Activated naive CD4-positive, alpha-beta T cell treated with Interleukin-2 at 50 U/mL for 16 hours (primary cell): Measurements from ENCODE around the gene RNF157.

Source experiments
- DNase-seq: peaks from one replicate; pipeline ENCODE4 v3.0.0-alpha.2; 2020

The RNF157 gene

GRCh38 chr17:76138896-76139752 lies 101.2 kb downstream of the RNF157 start:
- no peak for DNase-seq

DNA sequence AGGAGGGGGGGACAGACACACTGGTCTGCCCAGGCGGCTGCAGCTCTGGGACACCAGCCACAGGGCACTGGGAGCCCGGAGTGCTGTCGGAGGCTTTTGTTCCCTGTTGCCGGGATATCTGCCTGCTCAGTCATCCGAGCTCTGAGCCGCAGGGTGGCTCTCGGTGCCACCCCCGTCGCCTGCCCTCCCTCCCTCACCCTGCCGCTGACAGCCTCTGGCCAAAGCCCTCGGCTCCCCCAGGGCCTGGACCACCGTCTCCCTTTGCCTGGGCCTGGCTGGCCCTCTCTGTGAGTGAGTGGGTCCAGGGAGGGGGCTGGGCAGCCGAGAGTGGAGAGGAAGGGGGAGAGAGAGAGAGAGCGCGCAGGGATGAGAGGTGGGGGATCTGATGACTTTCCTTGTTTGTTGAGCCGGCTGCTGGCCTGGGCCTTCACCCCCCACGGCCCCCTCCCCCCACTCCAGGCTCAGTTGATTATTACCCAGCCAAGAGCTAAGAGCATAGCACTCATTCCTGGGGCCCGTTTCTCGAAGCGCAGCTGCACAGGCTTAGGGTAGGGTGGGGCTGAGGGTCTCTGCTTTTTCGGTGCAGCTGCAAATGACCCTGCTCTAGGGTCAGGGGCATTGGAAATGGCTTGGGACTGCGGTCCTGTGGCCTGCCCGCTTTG lies 101.9 kb downstream of the RNF157 start:
- DNase-seq = no peak

DNA sequence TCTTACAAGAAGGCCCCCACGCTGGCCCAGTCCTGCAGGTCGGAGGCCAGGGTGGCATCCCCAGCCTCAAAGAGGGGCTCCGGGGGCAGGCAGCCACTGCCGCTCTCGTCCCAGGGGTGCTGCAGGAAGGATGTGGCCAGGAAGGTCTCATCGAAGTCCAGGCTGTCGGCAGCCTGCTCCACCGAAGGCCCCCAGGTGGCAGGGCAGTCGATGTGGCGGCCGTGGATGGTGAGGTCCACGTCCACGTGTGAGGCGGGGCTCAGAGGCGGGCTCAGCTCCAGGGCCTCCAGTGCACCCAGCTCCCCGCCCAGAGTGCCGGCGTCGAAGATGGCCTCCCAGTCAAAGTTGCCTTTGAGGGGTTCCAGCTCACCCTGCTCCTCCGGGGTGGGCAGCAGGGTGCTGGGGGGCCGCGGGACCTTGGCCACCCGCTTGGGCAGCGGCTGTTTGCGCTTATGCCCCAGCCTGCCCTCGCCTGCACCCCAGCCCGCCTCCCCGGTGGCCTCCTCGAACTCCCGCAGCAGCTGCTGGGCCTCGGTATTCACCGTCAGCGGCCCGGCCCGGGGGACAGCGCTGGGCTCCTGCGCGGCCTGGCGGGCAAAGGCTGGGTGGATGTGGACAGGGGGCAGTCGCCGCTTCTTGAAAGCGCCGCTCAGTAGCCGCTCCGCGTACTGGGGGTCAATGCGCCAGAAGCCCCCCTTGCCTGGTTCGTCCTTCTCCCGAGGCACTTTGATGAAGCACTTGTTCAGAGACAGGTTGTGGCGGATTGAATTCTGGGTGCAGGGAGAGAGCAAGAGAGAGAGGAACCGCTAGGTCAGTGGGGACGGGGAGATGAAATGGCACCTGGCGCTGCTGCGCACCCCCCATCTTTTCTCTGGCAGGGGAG lies 102.7 kb downstream of the RNF157 start:
- no peak for DNase-seq

- no peak for DNase-seq
Observed at GRCh38 chr17:76137001-76137350, 103.3 kb downstream of the RNF157 start.

GRCh38 chr17:76136276-76137000 lies 103.9 kb downstream of the RNF157 start:
- no peak for DNase-seq

GRCh38 chr17:76135810-76136188 lies 104.5 kb downstream of the RNF157 start:
- no peak for DNase-seq

GRCh38 chr17:76134911-76135809 lies 105.1 kb downstream of the RNF157 start:
- DNase-seq = no peak

- DNase-seq = no peak
Observed at GRCh38 chr17:76132574-76133338, 107.5 kb downstream of the RNF157 start.

DNA sequence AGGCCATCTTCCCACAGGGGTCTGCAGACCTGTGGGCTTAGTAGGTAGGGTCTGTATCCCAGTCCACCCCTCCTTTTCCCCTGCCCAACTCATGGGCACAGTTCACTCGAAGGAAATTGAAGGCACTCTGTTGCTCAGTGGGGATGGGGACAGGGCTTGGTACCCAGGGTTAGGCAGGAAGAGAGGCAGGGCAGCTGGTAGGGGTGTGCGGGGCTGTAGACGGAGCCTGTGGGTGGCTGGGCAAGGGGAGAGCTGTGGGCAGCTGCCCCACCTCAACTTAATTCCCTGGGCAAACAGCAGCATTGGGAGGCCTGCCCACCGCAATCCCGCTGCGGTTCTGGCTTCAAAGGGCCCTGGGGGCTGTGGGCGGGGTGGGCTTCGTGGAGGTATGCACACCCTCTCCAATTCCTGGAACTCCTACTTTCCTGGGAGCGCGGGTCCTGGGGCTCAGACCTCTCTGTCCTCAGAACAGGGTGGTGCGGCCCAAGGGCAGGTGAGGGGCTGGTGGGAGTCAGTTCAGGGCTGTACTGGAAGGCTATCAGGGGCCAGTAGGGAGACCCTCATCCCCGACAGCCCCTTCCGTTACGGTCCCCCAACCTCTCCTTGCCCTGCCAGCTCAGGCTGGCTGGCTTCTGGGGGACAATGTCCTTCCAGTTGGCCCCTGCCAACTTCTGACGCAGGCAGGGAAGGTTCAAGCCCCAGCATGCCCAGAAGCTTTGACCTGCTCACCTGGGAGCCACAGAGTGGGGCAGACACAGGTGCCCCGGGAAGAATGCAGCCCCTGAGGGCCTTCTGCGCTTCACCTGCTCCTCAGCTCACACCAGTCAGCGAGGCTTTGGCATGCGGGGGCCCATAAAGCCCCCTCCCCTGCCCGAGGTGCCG lies 108.4 kb downstream of the RNF157 start:
- DNase-seq = no peak

DNA sequence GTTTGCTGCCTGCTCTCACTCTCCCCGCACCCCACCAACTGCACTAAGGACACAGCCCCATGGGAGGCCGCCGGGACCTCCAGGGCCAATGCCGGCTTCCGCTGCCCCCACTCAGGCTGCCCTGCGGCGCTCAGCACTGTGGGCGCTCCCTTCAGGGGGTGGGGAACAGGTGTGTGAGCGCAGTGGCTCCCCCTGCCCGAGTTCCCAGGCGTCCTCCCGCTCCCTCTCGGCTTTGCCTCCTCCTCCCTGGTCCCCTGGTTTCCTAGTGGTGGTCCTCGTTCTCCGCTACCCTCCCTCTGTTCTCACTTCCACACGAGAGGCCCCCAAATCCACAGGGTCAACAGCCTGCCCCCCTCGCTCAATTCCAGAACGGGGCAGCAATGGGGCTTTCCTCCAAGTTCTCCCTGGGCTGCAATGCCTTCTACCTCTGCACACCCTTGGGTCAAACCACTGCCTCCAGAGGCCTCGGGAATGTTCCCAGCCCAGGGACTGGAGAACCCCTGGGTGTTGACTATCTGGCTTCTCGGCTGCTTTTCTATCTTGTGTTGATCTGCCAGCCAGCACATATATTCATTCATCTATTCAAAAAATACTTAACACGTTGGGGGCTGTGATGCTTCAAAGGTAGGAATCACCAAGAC lies 109.1 kb downstream of the RNF157 start:
- no peak for DNase-seq

DNA sequence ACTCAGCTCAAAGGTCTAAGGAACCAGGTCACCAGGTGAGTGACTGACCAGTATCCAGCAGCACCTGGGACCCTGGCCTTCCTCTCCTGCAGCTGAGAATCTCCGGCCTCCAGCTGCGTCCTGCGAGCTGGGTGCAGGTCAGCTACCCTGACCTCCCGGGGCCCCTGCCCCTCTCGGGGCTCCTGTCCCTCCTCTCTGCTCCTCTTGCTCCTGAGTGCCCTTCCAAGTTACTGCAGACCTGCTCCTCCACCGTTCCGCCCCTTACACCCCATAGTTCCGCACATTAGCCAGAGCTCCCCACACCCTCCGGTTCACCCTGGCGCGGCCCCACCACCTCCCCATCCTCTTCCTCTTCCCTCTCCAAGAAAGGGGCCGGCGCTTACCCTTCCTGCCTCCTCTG lies 109.8 kb downstream of the RNF157 start:
- DNase-seq = no peak

DNA sequence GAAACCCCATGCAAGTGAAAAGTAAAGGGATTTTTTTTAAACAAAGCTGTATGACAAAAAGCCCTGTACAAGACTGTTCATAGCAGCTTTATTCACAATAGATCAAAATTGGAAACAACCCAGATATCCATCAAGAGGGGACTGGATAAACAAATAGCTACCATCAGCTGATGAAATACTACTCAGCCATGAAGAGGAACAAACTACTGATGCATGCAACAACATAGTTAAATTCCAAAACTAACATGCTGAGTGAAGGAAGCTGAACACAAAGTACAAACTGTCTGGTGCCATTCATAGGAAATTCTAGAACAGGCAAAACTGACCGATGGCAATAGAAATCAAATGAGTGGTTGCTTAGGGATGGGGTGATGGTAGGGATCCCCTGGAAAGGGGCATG lies 114.4 kb downstream of the RNF157 start:
- DNase-seq = no peak

GRCh38 chr17:76125391-76125675 lies 115.0 kb downstream of the RNF157 start:
- no peak for DNase-seq

- DNase-seq = no peak
Observed at GRCh38 chr17:76124582-76125390, 115.5 kb downstream of the RNF157 start.

- no peak for DNase-seq
Observed at GRCh38 chr17:76123749-76124581, 116.3 kb downstream of the RNF157 start.

GRCh38 chr17:76123191-76123499 lies 117.1 kb downstream of the RNF157 start:
- DNase-seq = no peak

DNA sequence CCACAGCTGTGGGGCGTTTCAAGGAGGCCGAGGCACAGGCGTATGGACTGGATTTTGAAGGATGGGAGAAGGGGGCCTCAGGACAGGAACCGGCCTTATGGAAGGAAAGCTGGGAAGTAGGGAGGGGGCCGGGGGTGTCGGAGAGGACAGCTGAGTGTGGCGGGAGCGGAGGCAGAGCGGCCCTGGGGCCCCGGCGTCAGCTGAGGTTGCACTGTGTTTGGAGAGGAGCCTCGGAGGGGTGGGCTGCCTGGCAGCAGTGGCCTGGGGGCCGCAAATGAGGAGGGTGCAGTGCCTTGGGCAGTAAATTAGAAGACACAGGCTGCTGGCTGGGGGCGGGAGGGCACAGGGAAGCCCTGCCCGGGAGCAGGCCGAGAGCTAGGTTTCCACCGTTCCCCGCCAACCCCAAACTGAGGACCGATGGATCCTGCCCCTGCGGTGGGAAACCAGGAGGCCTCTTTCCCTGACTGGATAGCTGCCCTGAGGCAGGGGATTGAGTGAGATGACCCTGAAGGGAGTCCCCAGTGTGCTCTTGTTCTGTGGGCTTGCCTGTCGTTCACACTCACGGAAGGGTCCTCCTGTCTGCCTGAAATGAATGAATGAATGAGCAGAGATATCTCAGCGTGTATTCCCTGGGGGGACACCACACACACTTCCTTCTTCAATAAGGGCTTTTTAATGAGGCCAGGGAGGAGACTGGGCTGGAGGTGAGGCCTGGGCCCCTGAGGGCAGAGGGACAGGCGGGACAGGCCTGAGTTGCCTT lies 117.7 kb downstream of the RNF157 start:
- no peak for DNase-seq
